Muscle layer of colon (tissue), 2 donors: ENCODE results near the gene NHLH2.

Experiments used
- H3K27ac ChIP-seq: one replicate; pipeline ENCODE4 v1.7.0; 2013; ENCODE audit warnings: low read depth, mild to moderate bottlenecking, low read length, moderate library complexity
- H3K27me3 ChIP-seq, 2 donors: one replicate each; pipeline ENCODE4 v1.7.0; 2013; ENCODE audit warnings: low read length in 2 of 2, mild to moderate bottlenecking in 2 of 2; ENCODE audit not compliant: insufficient read depth in 2 of 2, control insufficient read depth in 1 of 2
- H3K36me3 ChIP-seq: one replicate; pipeline ENCODE4 v1.7.0; 2013; ENCODE audit warnings: mild to moderate bottlenecking, low read length; ENCODE audit not compliant: insufficient read depth
- H3K4me1 ChIP-seq: one replicate; pipeline ENCODE4 v1.7.0; 2013; ENCODE audit warnings: mild to moderate bottlenecking, low read length; ENCODE audit not compliant: insufficient read depth
- H3K4me3 ChIP-seq, 2 donors: one replicate each; pipeline ENCODE4 v1.7.0; 2013; ENCODE audit warnings: low read length in 2 of 2, low read depth in 1 of 2, mild to moderate bottlenecking in 1 of 2, moderate library complexity in 1 of 2
- H3K9ac ChIP-seq: one replicate; pipeline ENCODE4 v1.7.0; 2013; ENCODE audit warnings: low read length
- H3K9me3 ChIP-seq: one replicate; pipeline ENCODE4 v1.7.0; 2013; ENCODE audit warnings: mild to moderate bottlenecking, low read length
- donor health status: abdominal sarcoma.
- donor health status: Adenocarcinoma of cecum.

The NHLH2 gene

DNA sequence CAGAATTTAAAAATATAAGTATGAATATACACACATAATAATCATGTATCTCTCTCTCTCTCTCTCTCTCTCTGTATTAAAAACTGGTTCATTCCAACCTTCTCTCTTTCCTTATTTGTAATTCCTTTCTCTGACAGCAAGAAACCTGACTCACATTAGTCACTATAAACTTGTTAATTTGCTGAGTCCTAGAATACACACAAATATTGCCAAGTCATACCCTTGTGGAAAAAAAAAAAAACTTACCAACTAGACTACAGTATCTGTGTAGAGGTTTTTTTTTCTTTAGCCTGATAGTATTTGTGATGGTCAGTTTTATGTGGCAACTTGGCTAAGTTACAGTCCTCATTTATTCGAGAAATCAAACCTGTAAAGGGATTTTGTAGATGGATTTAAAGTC lies 26.3 kb upstream of the NHLH2 start:
- H3K27me3 ChIP-seq, result no peaks in the 10 kb centered on the region
- H3K27ac ChIP-seq, result no peak overlapping the region
- no peaks in the 10 kb centered on the region for H3K36me3 ChIP-seq
- H3K4me1 ChIP-seq, result no peaks in the 10 kb centered on the region
- H3K9me3 ChIP-seq, result no peaks in the 10 kb centered on the region
- H3K4me3 ChIP-seq, result no peak overlapping the region
- no peak overlapping the region for H3K9ac ChIP-seq

DNA sequence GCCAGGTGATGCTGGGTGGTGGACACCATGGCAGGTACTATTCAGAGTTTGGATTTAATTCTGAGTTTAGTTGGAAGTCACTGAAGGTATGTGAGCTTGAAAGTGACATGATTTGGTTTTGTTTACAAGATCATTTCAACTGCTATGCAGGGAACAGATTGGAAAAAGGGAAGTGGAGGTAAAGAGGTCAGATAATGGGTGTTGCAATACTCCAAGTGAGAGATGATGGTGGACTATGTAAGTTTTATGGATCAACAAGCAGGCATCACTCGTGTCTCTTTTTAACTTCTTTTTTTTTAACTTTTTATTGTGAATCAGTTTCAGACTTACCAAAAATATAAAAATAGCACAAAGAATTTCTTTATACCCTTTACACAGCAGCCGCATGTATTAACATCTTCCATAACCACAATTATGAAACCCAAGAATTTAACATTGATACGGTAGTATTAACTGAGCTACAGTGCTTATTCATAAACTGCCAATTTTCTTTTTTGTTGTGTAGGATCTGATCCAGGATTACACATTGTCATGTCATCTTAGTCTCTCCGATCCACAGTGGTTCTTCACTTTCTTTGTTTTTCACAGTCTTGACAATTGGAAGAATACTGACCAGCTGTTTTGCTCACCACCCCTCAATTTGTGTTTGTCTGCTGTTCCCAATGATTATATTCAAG lies 24.9 kb upstream of the NHLH2 start:
- Histone ChIP-seq H3K27me3 (no peaks in the 10 kb centered on the region), H3K9ac (no peak overlapping the region), H3K36me3 (no peaks in the 10 kb centered on the region), H3K4me1 (no peaks in the 10 kb centered on the region), H3K4me3 (no peak overlapping the region), H3K9me3 (no peaks in the 10 kb centered on the region), H3K27ac (no peak overlapping the region)

DNA sequence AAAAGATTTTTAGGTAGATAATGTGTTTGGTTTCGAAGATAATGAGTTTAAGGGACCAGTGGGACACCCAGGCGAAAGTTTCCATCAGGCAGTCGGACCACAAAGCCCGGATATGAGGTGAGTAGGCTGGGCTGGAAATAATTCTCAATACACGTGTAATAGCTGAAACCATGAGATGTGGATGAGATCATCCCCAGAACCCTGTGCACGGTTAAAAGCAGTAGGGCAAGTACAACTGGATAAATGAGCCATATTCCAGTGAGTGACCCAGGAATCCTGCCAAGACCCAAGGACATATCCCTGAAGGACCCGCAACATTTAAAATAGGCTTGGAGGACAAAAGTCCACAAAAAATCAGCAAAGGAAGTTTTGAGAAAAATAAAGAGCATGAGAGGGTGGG lies 21.5 kb upstream of the NHLH2 start:
- Histone ChIP-seq H3K36me3 (no peaks in the 10 kb centered on the region), H3K4me1 (no peaks in the 10 kb centered on the region), H3K27ac (no peak overlapping the region), H3K9ac (no peak overlapping the region), H3K4me3 (no peak overlapping the region), H3K9me3 (no peaks in the 10 kb centered on the region), H3K27me3 (no peaks in the 10 kb centered on the region)

GRCh38 chr1:115854005-115854404 lies 13.1 kb upstream of the NHLH2 start:
- Histone ChIP-seq H3K4me3 (no peak overlapping the region), H3K36me3 (no peaks in the 10 kb centered on the region), H3K9me3 (no peaks in the 10 kb centered on the region), H3K27me3 (no peaks in the 10 kb centered on the region), H3K27ac (no peak overlapping the region), H3K4me1 (no peaks in the 10 kb centered on the region), H3K9ac (no peak overlapping the region)

DNA sequence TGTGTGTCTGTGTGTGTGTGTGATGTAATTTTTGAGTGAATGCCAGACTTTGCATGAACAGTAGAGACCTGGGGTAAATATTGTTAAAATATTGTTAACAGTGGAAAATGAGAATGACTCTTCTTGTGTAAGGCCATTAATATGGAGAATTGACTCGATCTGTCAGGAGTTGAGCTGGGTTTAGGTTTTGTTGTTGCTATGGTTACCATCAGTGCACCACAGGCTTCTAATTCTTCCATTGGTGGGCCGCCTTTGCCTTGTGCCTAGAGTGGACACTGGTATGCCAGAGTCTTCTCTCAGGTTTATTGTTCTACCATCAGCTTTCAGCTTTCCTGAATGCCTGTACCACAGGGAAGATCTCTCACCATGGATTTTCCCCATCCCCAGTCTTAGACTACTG lies 10.0 kb upstream of the NHLH2 start:
- Histone ChIP-seq H3K36me3 (no peaks in the 10 kb centered on the region), H3K27ac (no peak overlapping the region), H3K27me3 (no peaks in the 10 kb centered on the region), H3K9me3 (no peaks in the 10 kb centered on the region), H3K4me1 (no peaks in the 10 kb centered on the region), H3K4me3 (no peak overlapping the region), H3K9ac (no peak overlapping the region)

GRCh38 chr1:115847787-115848186 lies 6.9 kb upstream of the NHLH2 start:
- H3K27ac ChIP-seq, result no peak overlapping the region

DNA sequence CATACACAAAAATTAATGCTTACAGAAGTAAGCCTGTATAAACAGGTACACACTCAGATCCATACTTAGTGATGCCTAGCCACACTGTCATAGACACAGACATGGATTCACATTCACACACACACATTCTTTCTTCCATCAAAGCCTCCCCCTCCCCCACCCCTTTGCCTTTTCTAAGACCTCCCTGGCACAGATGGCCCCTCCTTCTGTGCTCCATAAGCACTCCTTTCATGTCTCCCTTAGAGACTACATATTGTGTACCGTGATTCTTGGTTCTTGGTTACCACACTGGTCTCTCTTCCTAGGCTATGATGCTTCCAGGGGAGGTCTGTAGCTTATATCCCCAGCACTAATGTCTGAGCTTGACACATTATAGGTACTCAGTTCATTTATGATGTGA lies 2.0 kb upstream of the NHLH2 start:
- H3K4me3 ChIP-seq, result no peak overlapping the region
- no peaks in the 10 kb centered on the region for H3K9me3 ChIP-seq
- peaks cover 20% of the 10 kb centered on the region for H3K4me1 ChIP-seq
- peaks cover 38 to 43% of the 10 kb centered on the region in 2 donors for H3K27me3 ChIP-seq
- no peaks in the 10 kb centered on the region for H3K36me3 ChIP-seq
- no peak overlapping the region for H3K27ac ChIP-seq
- H3K9ac ChIP-seq, result no peak overlapping the region

More at GRCh38 chr1:115847787-115848186, 6.9 kb upstream of the NHLH2 start:
- Histone ChIP-seq H3K9ac (no peak overlapping the region), H3K4me3 (no peak overlapping the region), H3K36me3 (no peaks in the 10 kb centered on the region), H3K9me3 (no peaks in the 10 kb centered on the region), H3K4me1 (no peaks in the 10 kb centered on the region), H3K27me3 (peaks cover 0 to 4% of the 10 kb centered on the region in 2 donors)

DNA sequence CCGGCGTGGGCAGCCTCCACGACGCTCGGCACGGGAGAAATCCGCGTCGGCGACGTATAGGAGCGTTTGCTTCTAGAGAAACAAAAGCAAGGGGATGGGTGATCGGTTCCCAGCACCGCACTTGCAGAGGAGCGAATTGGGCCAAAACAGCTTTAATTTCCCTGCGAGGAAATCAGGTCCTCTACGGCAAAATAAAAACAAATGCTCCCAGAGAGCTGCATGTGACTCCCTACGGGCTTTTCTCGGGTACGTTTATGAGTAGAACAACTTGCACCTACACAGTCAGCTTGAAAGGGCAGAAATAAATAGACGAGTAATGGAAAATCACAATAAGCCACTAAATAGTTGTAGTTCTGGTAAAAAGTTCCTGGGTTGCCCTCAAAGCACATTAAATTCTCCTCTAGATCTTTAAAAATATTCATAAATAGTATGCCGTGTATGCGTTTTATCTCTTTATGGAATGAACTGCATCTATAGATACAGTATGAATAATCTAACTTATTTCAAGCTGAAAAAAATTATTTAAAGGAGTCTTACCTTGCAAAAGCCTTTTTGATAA lies 1.2 kb downstream of the NHLH2 start:
- Histone ChIP-seq H3K9ac (no peak overlapping the region), H3K4me3 (peak overlapping the region; percentile 26 to 49), H3K27ac (no peak overlapping the region), H3K9me3 (no peaks in the 10 kb centered on the region), H3K4me1 (peaks cover 20% of the 10 kb centered on the region), H3K36me3 (no peaks in the 10 kb centered on the region), H3K27me3 (peaks cover 49 to 65% of the 10 kb centered on the region in 2 donors)

GRCh38 chr1:115839029-115839678 lies 1.8 kb downstream of the NHLH2 start:
- Histone ChIP-seq H3K36me3 (no peaks in the 10 kb centered on the region), H3K4me3 (peak overlapping the region; percentile 26 to 49), H3K9me3 (no peaks in the 10 kb centered on the region), H3K9ac (no peak overlapping the region), H3K27ac (no peak overlapping the region), H3K27me3 (peaks cover 49 to 65% of the 10 kb centered on the region in 2 donors), H3K4me1 (peaks cover 20% of the 10 kb centered on the region)

DNA sequence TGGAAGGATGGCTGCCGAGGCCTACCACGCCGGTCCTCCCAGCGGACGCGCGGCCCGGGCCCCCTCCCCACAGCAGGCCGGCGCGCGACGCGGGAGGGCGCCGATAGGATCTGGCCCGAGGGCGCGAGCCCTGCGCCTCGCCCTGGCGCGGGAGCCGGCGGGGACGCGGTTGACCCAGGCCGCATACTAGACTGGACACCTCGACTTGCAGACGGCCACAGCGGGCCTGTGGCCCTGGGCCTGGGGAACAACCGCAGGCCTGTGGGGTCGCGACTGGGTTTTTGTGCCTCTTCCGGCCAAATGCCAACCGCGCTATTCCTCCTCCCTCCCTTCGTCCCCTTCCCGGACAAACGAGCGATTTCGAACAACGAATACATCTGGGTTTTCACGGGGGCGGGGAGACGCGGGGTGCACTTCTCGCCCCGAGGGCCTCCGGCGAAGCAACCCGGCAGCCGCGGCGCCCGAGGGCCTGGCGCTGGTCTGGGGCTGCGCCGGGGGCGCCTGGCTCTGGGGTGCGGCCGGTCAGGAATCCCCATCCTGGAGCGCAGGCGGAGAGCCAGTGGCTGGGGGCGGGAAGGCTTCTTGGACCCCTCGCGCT lies 2.4 kb downstream of the NHLH2 start:
- H3K9ac ChIP-seq, result no peak overlapping the region
- H3K4me3 ChIP-seq, result peak overlapping the region in 1 of 2 donors; percentile 49
- no peak overlapping the region for H3K27ac ChIP-seq
- peaks cover 20% of the 10 kb centered on the region for H3K4me1 ChIP-seq
- H3K9me3 ChIP-seq, result no peaks in the 10 kb centered on the region
- peaks cover 53 to 65% of the 10 kb centered on the region in 2 donors for H3K27me3 ChIP-seq
- H3K36me3 ChIP-seq, result no peaks in the 10 kb centered on the region

DNA sequence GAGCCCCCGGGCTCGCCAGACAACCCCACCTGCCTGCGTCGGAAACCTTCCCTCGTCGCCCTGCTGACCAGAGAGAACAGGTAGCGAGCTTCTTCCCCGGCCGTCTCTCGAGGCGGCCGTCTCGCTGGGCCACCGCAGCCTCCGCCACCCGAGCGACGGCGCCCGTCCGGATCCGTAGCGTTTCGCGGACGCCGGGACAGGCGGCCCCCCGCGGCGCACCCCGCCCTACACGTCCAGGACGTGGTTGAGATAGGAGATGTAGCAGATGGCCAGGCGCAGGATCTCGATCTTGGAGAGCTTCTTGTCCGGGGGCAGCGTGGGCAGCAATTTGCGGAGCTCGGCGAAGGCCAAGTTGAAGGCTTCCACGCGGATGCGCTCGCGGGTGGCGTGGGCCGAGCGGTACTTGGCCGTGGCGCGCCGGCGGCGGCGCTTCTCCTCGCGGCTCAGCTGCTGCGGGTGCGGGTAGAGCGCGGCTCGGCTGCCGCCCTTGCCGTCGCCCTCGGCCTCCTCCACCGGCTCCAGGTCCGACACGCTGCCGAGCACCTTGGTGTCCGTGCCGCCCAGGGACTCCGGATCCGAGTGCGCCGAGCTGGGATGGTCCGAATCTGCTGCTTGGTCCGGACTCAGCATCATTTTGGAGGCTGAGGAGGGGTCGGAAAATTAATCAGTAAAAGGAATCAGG lies 3.0 kb downstream of the NHLH2 start:
- no peaks in the 10 kb centered on the region for H3K36me3 ChIP-seq

More for the DNA sequence above, 3.0 kb downstream of the NHLH2 start:
- H3K4me3 ChIP-seq, result no peak overlapping the region
- H3K27me3 ChIP-seq, result peaks cover 53 to 62% of the 10 kb centered on the region in 2 donors
- H3K27ac ChIP-seq, result no peak overlapping the region
- H3K9ac ChIP-seq, result no peak overlapping the region
- no peaks in the 10 kb centered on the region for H3K9me3 ChIP-seq
- peaks cover 20% of the 10 kb centered on the region for H3K4me1 ChIP-seq
